ENCODE data around the gene MTCL3.

MTCL3 gene

DNA sequence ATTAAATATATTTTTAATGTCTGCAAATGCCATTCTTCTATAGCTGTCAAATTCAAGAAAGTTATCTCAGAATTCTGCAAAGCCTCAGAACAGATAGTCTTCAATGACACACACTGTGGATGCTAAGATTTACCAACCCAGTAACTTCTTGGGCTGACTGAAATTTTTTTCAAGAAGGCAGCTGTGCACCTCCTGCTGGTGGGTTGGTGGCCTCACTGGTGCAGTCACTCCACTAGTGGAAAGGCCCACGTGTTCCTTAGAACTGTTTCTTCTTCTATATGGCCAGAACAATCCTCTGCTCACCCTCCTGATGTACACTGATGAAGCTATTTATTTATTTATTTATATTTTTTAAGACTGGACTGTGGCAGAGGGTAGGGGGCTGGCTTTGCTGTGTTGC, 28.1 kb upstream of the MTCL3 start:
- Histone ChIP-seq H3K79me2 (ENCODE audit: control insufficient read depth, insufficient read depth, low read length) (no peaks in the 10 kb centered on the region), H4K20me1 (ENCODE audit: control insufficient read depth, extremely low read depth, insufficient read depth, low read length) (no peaks in the 10 kb centered on the region), H2AFZ (ENCODE audit: low read length) (no peak overlapping the region), H3K4me1 (ENCODE audit: control insufficient read depth, extremely low read depth, insufficient read depth, low read length) (no peaks in the 10 kb centered on the region), H3K4me3 (replicated peaks in 1 of 4; ENCODE audit: control extremely low read depth in 1 of 4, insufficient read depth in 1 of 4, low read depth in 3 of 4, low read length in 4 of 4) (no peak overlapping the region), H3K27me3 (ENCODE audit: control insufficient read depth, insufficient read depth, low read length) (no peaks in the 10 kb centered on the region), H3K4me2 (ENCODE audit: extremely low read depth, insufficient read depth, low read length) (no peak overlapping the region), H3K9me3 (ENCODE audit: control insufficient read depth, insufficient read depth, low read depth, low read length) (no peaks in the 10 kb centered on the region), H3K9ac (ENCODE audit: insufficient read depth, low read length) (no peak overlapping the region), H3K27ac (ENCODE audit: insufficient read depth, low read length) (no peak overlapping the region), H3K36me3 (ENCODE audit: control insufficient read depth, insufficient read depth, low read length) (no peaks in the 10 kb centered on the region)
- no peak for DNase-seq (ENCODE audit: low read depth in 2 of 2)
- no peak for TF ChIP-seq EZH2 (IDR thresholded peaks at IDR 0.05; ENCODE audit: low read length, missing control alignments)
- TF ChIP-seq, protein P1, sequence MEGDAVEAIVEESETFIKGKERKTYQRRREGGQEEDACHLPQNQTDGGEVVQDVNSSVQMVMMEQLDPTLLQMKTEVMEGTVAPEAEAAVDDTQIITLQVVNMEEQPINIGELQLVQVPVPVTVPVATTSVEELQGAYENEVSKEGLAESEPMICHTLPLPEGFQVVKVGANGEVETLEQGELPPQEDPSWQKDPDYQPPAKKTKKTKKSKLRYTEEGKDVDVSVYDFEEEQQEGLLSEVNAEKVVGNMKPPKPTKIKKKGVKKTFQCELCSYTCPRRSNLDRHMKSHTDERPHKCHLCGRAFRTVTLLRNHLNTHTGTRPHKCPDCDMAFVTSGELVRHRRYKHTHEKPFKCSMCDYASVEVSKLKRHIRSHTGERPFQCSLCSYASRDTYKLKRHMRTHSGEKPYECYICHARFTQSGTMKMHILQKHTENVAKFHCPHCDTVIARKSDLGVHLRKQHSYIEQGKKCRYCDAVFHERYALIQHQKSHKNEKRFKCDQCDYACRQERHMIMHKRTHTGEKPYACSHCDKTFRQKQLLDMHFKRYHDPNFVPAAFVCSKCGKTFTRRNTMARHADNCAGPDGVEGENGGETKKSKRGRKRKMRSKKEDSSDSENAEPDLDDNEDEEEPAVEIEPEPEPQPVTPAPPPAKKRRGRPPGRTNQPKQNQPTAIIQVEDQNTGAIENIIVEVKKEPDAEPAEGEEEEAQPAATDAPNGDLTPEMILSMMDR (conservative IDR thresholded peaks at IDR 0.05 in 1 of 2, IDR thresholded peaks at IDR 0.05 in 1 of 2; ENCODE audit: low read depth in 1 of 2, low read length in 2 of 2) = peak; percentile 12 to 34

DNA sequence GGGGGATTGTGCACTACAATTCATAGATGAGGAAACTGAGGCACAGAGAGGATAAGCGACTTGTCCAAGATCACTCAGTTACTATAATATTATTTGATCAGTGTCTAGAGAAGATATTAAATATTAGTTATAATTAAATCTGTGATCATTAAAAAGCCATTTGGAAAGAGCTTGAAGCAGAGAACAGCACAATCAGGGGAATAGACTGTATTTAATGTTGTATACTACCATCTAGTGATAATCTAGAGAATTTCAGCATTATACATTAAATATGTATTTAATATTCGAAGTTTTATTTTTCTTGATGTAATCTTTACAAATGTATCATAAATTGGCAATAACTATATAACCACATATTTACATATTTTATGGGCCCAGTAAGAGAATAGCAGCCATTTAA, 20.1 kb upstream of the MTCL3 start:
- no peak overlapping the region for H3K27ac ChIP-seq (ENCODE audit: insufficient read depth, low read length)
- no peaks in the 10 kb centered on the region for H3K79me2 ChIP-seq (ENCODE audit: control insufficient read depth, insufficient read depth, low read length)
- H3K27me3 ChIP-seq (ENCODE audit: control insufficient read depth, insufficient read depth, low read length) = peaks cover 2% of the 10 kb centered on the region
- no peak for TF ChIP-seq EZH2 (IDR thresholded peaks at IDR 0.05; ENCODE audit: low read length, missing control alignments)
- TF ChIP-seq, protein P1 (conservative IDR thresholded peaks at IDR 0.05 in 1 of 2, IDR thresholded peaks at IDR 0.05 in 1 of 2; ENCODE audit: low read depth in 1 of 2, low read length in 2 of 2) = peak; percentile 12 to 17
- no peak overlapping the region for H3K9ac ChIP-seq (ENCODE audit: insufficient read depth, low read length)
- H3K4me2 ChIP-seq (ENCODE audit: extremely low read depth, insufficient read depth, low read length) = peak overlapping the region; percentile 13
- no peaks in the 10 kb centered on the region for H3K36me3 ChIP-seq (ENCODE audit: control insufficient read depth, insufficient read depth, low read length)
- H3K9me3 ChIP-seq (ENCODE audit: control insufficient read depth, insufficient read depth, low read depth, low read length) = no peaks in the 10 kb centered on the region
- no peaks in the 10 kb centered on the region for H4K20me1 ChIP-seq (ENCODE audit: control insufficient read depth, extremely low read depth, insufficient read depth, low read length)
- no peak overlapping the region for H3K4me3 ChIP-seq (replicated peaks in 1 of 4; ENCODE audit: control extremely low read depth in 1 of 4, insufficient read depth in 1 of 4, low read depth in 3 of 4, low read length in 4 of 4)
- no peaks in the 10 kb centered on the region for H3K4me1 ChIP-seq (ENCODE audit: control insufficient read depth, extremely low read depth, insufficient read depth, low read length)
- DNase-seq (ENCODE audit: low read depth in 2 of 2) = peak; percentile 21 to 67
- no peak overlapping the region for H2AFZ ChIP-seq (ENCODE audit: low read length)

DNA sequence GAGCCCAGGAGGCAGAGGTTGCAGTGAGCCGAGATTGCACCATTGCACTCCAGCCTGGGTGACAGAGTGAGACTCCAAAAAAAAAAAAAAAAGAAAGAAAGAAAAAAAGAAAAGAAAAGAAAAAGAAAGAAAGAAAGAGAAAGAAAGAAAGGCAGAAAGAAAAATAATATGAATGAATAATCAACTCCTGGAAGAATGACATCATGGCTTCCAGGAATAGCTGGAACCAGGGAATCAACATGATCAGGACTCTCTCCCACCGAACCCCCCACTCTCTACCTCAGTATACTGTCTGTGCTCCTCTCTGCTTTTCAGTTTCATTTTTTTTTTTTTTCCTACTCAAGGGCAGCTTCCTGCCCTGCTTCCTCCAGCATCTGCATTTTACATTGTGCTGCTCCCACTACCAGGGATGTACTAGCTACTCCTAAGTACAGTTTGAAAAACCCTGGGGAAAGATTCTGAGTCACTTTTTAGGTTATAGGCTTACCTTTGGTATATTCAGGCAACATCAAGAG, 19.7 kb upstream of the MTCL3 start:
- Histone ChIP-seq H4K20me1 (ENCODE audit: control insufficient read depth, extremely low read depth, insufficient read depth, low read length) (no peaks in the 10 kb centered on the region), H3K4me1 (ENCODE audit: control insufficient read depth, extremely low read depth, insufficient read depth, low read length) (no peaks in the 10 kb centered on the region), H3K9me3 (ENCODE audit: control insufficient read depth, insufficient read depth, low read depth, low read length) (no peaks in the 10 kb centered on the region), H3K4me2 (ENCODE audit: extremely low read depth, insufficient read depth, low read length) (peak overlapping the region; percentile 13), H3K27me3 (ENCODE audit: control insufficient read depth, insufficient read depth, low read length) (peaks cover 2% of the 10 kb centered on the region), H2AFZ (ENCODE audit: low read length) (no peak overlapping the region), H3K27ac (ENCODE audit: insufficient read depth, low read length) (no peak overlapping the region), H3K36me3 (ENCODE audit: control insufficient read depth, insufficient read depth, low read length) (no peaks in the 10 kb centered on the region), H3K79me2 (ENCODE audit: control insufficient read depth, insufficient read depth, low read length) (no peaks in the 10 kb centered on the region), H3K4me3 (replicated peaks in 1 of 4; ENCODE audit: control extremely low read depth in 1 of 4, insufficient read depth in 1 of 4, low read depth in 3 of 4, low read length in 4 of 4) (no peak overlapping the region), H3K9ac (ENCODE audit: insufficient read depth, low read length) (no peak overlapping the region)
- TF ChIP-seq, protein P1 (conservative IDR thresholded peaks at IDR 0.05 in 1 of 2, IDR thresholded peaks at IDR 0.05 in 1 of 2; ENCODE audit: low read depth in 1 of 2, low read length in 2 of 2) = no peak
- TF ChIP-seq EZH2 (IDR thresholded peaks at IDR 0.05; ENCODE audit: low read length, missing control alignments) = no peak
- peak in 1 of 2 donors; percentile 13 for DNase-seq (ENCODE audit: low read depth in 2 of 2)

Measured in fibroblast of lung (primary cell).